ENCODE data around the gene NME9. TPM values are rescaled to one million over a fixed set of nuclear protein-coding genes. Genes with fewer than 3 reads are reported as not detected.

Gene NME9
- total RNA-seq, 1 donor from 2014 or later, result 2.4 TPM

- no peak for TF ChIP-seq CTCF (IDR thresholded peaks at IDR 0.05; ENCODE audit: unreplicated experiment)
- no peaks in the 10 kb centered on the region for H3K27me3 Mint-ChIP-seq
- peaks cover 2% of the 10 kb centered on the region for H3K4me1 Mint-ChIP-seq (ENCODE audit: low read depth)
- H3K4me3 Mint-ChIP-seq (ENCODE audit: low read depth), result no peak overlapping the region
- peaks cover 3% of the 10 kb centered on the region for H3K36me3 Mint-ChIP-seq (ENCODE audit: insufficient read depth)
- no peak for DNase-seq (ENCODE audit: low spot score, unreplicated experiment)
- peak overlapping the region; percentile 42 for H3K27ac Mint-ChIP-seq
- H3K9me3 Mint-ChIP-seq (ENCODE audit: low read depth), result peaks cover 4% of the 10 kb centered on the region
These were observed 36.5 kb upstream of the NME9 start for GRCh38 chr3:138366006-138366759.

GRCh38 chr3:138365253-138365555 lies 35.6 kb upstream of the NME9 start:
- H3K36me3 Mint-ChIP-seq (ENCODE audit: insufficient read depth), result no peaks in the 10 kb centered on the region
- no peak for TF ChIP-seq CTCF (IDR thresholded peaks at IDR 0.05; ENCODE audit: unreplicated experiment)
- no peaks in the 10 kb centered on the region for H3K9me3 Mint-ChIP-seq (ENCODE audit: low read depth)
- no peak overlapping the region for H3K4me3 Mint-ChIP-seq (ENCODE audit: low read depth)
- H3K27ac Mint-ChIP-seq, result no peak overlapping the region
- peaks cover 2% of the 10 kb centered on the region for H3K4me1 Mint-ChIP-seq (ENCODE audit: low read depth)
- no peaks in the 10 kb centered on the region for H3K27me3 Mint-ChIP-seq
- no peak for DNase-seq (ENCODE audit: low spot score, unreplicated experiment)

GRCh38 chr3:138364356-138365252 lies 35.0 kb upstream of the NME9 start:
- H3K27me3 Mint-ChIP-seq, result no peaks in the 10 kb centered on the region
- no peak overlapping the region for H3K27ac Mint-ChIP-seq
- TF ChIP-seq CTCF (IDR thresholded peaks at IDR 0.05; ENCODE audit: unreplicated experiment), result no peak
- H3K4me3 Mint-ChIP-seq (ENCODE audit: low read depth), result no peak overlapping the region
- peaks cover 6% of the 10 kb centered on the region for H3K4me1 Mint-ChIP-seq (ENCODE audit: low read depth)
- DNase-seq (ENCODE audit: low spot score, unreplicated experiment), result no peak
- no peaks in the 10 kb centered on the region for H3K9me3 Mint-ChIP-seq (ENCODE audit: low read depth)
- no peaks in the 10 kb centered on the region for H3K36me3 Mint-ChIP-seq (ENCODE audit: insufficient read depth)

- H3K4me1 Mint-ChIP-seq (ENCODE audit: low read depth), result peaks cover 16% of the 10 kb centered on the region
- no peaks in the 10 kb centered on the region for H3K36me3 Mint-ChIP-seq (ENCODE audit: insufficient read depth)
- no peak overlapping the region for H3K27ac Mint-ChIP-seq
- DNase-seq (ENCODE audit: low spot score, unreplicated experiment), result no peak
- no peak for TF ChIP-seq CTCF (IDR thresholded peaks at IDR 0.05; ENCODE audit: unreplicated experiment)
- H3K9me3 Mint-ChIP-seq (ENCODE audit: low read depth), result no peaks in the 10 kb centered on the region
- H3K4me3 Mint-ChIP-seq (ENCODE audit: low read depth), result no peak overlapping the region
- no peaks in the 10 kb centered on the region for H3K27me3 Mint-ChIP-seq
These were observed 33.7 kb upstream of the NME9 start for GRCh38 chr3:138363322-138363721.

GRCh38 chr3:138362538-138362937 lies 32.9 kb upstream of the NME9 start:
- TF ChIP-seq CTCF (IDR thresholded peaks at IDR 0.05; ENCODE audit: unreplicated experiment), result no peak
- no peak overlapping the region for H3K4me3 Mint-ChIP-seq (ENCODE audit: low read depth)
- no peaks in the 10 kb centered on the region for H3K9me3 Mint-ChIP-seq (ENCODE audit: low read depth)
- no peaks in the 10 kb centered on the region for H3K36me3 Mint-ChIP-seq (ENCODE audit: insufficient read depth)
- H3K27ac Mint-ChIP-seq, result no peak overlapping the region
- peaks cover 14% of the 10 kb centered on the region for H3K4me1 Mint-ChIP-seq (ENCODE audit: low read depth)
- no peaks in the 10 kb centered on the region for H3K27me3 Mint-ChIP-seq
- no peak for DNase-seq (ENCODE audit: low spot score, unreplicated experiment)

Measured in progenitor cell of endocrine pancreas (in vitro differentiated cells).